ENCODE data around the gene NRTN. TPM values are rescaled to one million over a fixed set of nuclear protein-coding genes. Genes with fewer than 3 reads are reported as not detected.

NRTN gene
- polyA plus RNA-seq, 1 donor from 2014 or later: 0.62 TPM

- Histone ChIP-seq H3K79me2 (replicated peaks; ENCODE audit: insufficient read depth, low read length) (no peaks in the 10 kb centered on the region), H3K27ac (ENCODE audit: low read length) (no peak overlapping the region), H3K4me3 (ENCODE audit: low read length) (no peak overlapping the region), H3K27me3 (ENCODE audit: insufficient read depth, low read depth, low read length) (no peaks in the 10 kb centered on the region), H2AFZ (ENCODE audit: low read depth, low read length) (no peak overlapping the region), H3K9me3 (ENCODE audit: low read length) (no peaks in the 10 kb centered on the region), H3K4me2 (ENCODE audit: low read length) (no peak overlapping the region), H4K20me1 (ENCODE audit: insufficient read depth) (no peaks in the 10 kb centered on the region), H3K36me3 (ENCODE audit: insufficient read depth, low read length) (no peaks in the 10 kb centered on the region), H3K9me2 (ENCODE audit: insufficient read depth, low read length) (no peaks in the 10 kb centered on the region), H3K9ac (ENCODE audit: low read length) (no peak overlapping the region), H3F3A (ENCODE audit: insufficient read depth, low read length, poor library complexity, severe bottlenecking) (no peaks in the 10 kb centered on the region)
- no peak for TF ChIP-seq POLR2AphosphoS5 (IDR thresholded peaks at IDR 0.05)
- TF ChIP-seq TAF1 (IDR thresholded peaks at IDR 0.05; ENCODE audit: low read depth): no peak
- TF ChIP-seq RAD21 (conservative IDR thresholded peaks at IDR 0.05): no peak
- TF ChIP-seq, protein P1, sequence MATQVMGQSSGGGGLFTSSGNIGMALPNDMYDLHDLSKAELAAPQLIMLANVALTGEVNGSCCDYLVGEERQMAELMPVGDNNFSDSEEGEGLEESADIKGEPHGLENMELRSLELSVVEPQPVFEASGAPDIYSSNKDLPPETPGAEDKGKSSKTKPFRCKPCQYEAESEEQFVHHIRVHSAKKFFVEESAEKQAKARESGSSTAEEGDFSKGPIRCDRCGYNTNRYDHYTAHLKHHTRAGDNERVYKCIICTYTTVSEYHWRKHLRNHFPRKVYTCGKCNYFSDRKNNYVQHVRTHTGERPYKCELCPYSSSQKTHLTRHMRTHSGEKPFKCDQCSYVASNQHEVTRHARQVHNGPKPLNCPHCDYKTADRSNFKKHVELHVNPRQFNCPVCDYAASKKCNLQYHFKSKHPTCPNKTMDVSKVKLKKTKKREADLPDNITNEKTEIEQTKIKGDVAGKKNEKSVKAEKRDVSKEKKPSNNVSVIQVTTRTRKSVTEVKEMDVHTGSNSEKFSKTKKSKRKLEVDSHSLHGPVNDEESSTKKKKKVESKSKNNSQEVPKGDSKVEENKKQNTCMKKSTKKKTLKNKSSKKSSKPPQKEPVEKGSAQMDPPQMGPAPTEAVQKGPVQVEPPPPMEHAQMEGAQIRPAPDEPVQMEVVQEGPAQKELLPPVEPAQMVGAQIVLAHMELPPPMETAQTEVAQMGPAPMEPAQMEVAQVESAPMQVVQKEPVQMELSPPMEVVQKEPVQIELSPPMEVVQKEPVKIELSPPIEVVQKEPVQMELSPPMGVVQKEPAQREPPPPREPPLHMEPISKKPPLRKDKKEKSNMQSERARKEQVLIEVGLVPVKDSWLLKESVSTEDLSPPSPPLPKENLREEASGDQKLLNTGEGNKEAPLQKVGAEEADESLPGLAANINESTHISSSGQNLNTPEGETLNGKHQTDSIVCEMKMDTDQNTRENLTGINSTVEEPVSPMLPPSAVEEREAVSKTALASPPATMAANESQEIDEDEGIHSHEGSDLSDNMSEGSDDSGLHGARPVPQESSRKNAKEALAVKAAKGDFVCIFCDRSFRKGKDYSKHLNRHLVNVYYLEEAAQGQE (IDR thresholded peaks at IDR 0.05; ENCODE audit: borderline replicate concordance): no peak
- TF ChIP-seq SMC3 (conservative IDR thresholded peaks at IDR 0.05; ENCODE audit: poor library complexity): no peak
- TF ChIP-seq MXI1 (conservative IDR thresholded peaks at IDR 0.05; ENCODE audit: poor library complexity, severe bottlenecking): no peak
- TF ChIP-seq EP300 (conservative IDR thresholded peaks at IDR 0.05; ENCODE audit: poor library complexity, severe bottlenecking): no peak
These were observed 13.7 kb downstream of the NRTN start for GRCh38 chr19:5818594-5818993.

GRCh38 chr19:5820785-5821184, 15.9 kb downstream of the NRTN start:
- Histone ChIP-seq H3K9me2 (ENCODE audit: insufficient read depth, low read length) (no peaks in the 10 kb centered on the region), H3K4me2 (ENCODE audit: low read length) (no peak overlapping the region), H3F3A (ENCODE audit: insufficient read depth, low read length, poor library complexity, severe bottlenecking) (no peaks in the 10 kb centered on the region), H4K20me1 (ENCODE audit: insufficient read depth) (no peaks in the 10 kb centered on the region), H3K27ac (ENCODE audit: low read length) (no peak overlapping the region), H3K79me2 (replicated peaks; ENCODE audit: insufficient read depth, low read length) (no peaks in the 10 kb centered on the region), H3K36me3 (ENCODE audit: insufficient read depth, low read length) (no peaks in the 10 kb centered on the region), H3K4me3 (ENCODE audit: low read length) (no peak overlapping the region), H3K9ac (ENCODE audit: low read length) (no peak overlapping the region), H3K9me3 (ENCODE audit: low read length) (no peaks in the 10 kb centered on the region), H2AFZ (ENCODE audit: low read depth, low read length) (no peak overlapping the region), H3K27me3 (ENCODE audit: insufficient read depth, low read depth, low read length) (no peaks in the 10 kb centered on the region)
- TF ChIP-seq SMC3 (conservative IDR thresholded peaks at IDR 0.05; ENCODE audit: poor library complexity): no peak
- no peak for TF ChIP-seq EP300 (conservative IDR thresholded peaks at IDR 0.05; ENCODE audit: poor library complexity, severe bottlenecking)
- TF ChIP-seq POLR2AphosphoS5 (IDR thresholded peaks at IDR 0.05): no peak
- no peak for TF ChIP-seq MXI1 (conservative IDR thresholded peaks at IDR 0.05; ENCODE audit: poor library complexity, severe bottlenecking)
- no peak for TF ChIP-seq EZH2 (IDR thresholded peaks at IDR 0.05; ENCODE audit: borderline replicate concordance, insufficient read depth, low read length, poor library complexity, severe bottlenecking)
- no peak for TF ChIP-seq CTCF (IDR thresholded peaks at IDR 0.05; ENCODE audit: poor library complexity, severe bottlenecking)
- TF ChIP-seq, protein P1 (IDR thresholded peaks at IDR 0.05; ENCODE audit: borderline replicate concordance): no peak
- no peak for TF ChIP-seq TAF1 (IDR thresholded peaks at IDR 0.05; ENCODE audit: low read depth)
- TF ChIP-seq RAD21 (conservative IDR thresholded peaks at IDR 0.05): no peak
